Neural cell (in vitro differentiated cells): ENCODE measurements around the gene GNLY. TPM values are rescaled to one million over a fixed set of nuclear protein-coding genes. Genes with fewer than 3 reads are reported as not detected.

Source experiments
- H2AFZ ChIP-seq: fragments of 200-600, 300-800 bp; sonication (generic), shearing (Covaris generic); 2 replicates; pipeline ENCODE4 v1.6.0; 2014; ENCODE audit warnings: low read depth, mild to moderate bottlenecking, antibody characterized with exemption, low read length, moderate library complexity
- H3F3A ChIP-seq: fragments of 200-600 bp; shearing (Covaris generic); 2 replicates; pipeline ENCODE4 v1.6.1; 2016; ENCODE audit warnings: mild to moderate bottlenecking, moderate library complexity, mixed read lengths, antibody characterized with exemption, low read length; ENCODE audit not compliant: insufficient read depth, poor library complexity, severe bottlenecking
- H3K27ac ChIP-seq: fragments of 200-600, 300-800 bp; sonication (generic), shearing (Covaris generic); 2 replicates; pipeline ENCODE4 v1.5.1; 2014; ENCODE audit warnings: mild to moderate bottlenecking, low read length, moderate library complexity
- H3K27me3 ChIP-seq: fragments of 300-800, 200-600 bp; sonication (generic), shearing (Covaris generic); 2 replicates; pipeline ENCODE4 v1.6.0; 2014; ENCODE audit warnings: mild to moderate bottlenecking, low read depth, low read length, moderate library complexity; ENCODE audit not compliant: insufficient read depth
- H3K36me3 ChIP-seq: fragments of 300-800, 200-600 bp; sonication (generic), shearing (Covaris generic); 2 replicates; pipeline ENCODE4 v1.5.1; 2014; ENCODE audit warnings: mild to moderate bottlenecking, antibody characterized with exemption, low read length, moderate library complexity; ENCODE audit not compliant: insufficient read depth
- H3K4me2 ChIP-seq: fragments of 300-800, 200-600 bp; sonication (generic), shearing (Covaris generic); 2 replicates; pipeline ENCODE4 v1.6.0; 2014; ENCODE audit warnings: mild to moderate bottlenecking, low read length
- H3K4me3 ChIP-seq: fragments of 300-800, 200-600 bp; sonication (generic), shearing (Covaris generic); 2 replicates; pipeline ENCODE4 v1.5.1; 2014; ENCODE audit warnings: mild to moderate bottlenecking, low read length, moderate library complexity
- H3K79me2 ChIP-seq: fragments of 200-600 bp; shearing (Covaris generic); replicated peaks from 2 replicates; pipeline ENCODE4 v1.6.0; 2014; ENCODE audit warnings: mild to moderate bottlenecking, low read length, moderate library complexity; ENCODE audit not compliant: insufficient read depth
- H3K9ac ChIP-seq: fragments of 300-800, 200-600 bp; sonication (generic), shearing (Covaris generic); 2 replicates; pipeline ENCODE4 v1.6.1; 2016; ENCODE audit warnings: mild to moderate bottlenecking, low read length, mixed read lengths
- H3K9me2 ChIP-seq: fragments of 200-600 bp; shearing (Covaris generic); 2 replicates; pipeline ENCODE4 v1.6.1; 2016; ENCODE audit warnings: mild to moderate bottlenecking, low read length, mixed read lengths; ENCODE audit not compliant: insufficient read depth
- H3K9me3 ChIP-seq: fragments of 200-600, 300-800 bp; sonication (generic), shearing (Covaris generic); 2 replicates; pipeline ENCODE4 v1.6.1; 2016; ENCODE audit warnings: mild to moderate bottlenecking, mixed run types, low read length, moderate library complexity, mixed read lengths
- H4K20me1 ChIP-seq: fragments of 200-600 bp; shearing (Covaris generic); 2 replicates; pipeline ENCODE4 v1.6.1; 2016; ENCODE audit warnings: mild to moderate bottlenecking, mixed run types; ENCODE audit not compliant: insufficient read depth
- EP300 ChIP-seq: fragments of 450-650 bp; conservative IDR thresholded peaks from 2 replicates; pipeline ENCODE4 v1.6.1; 2014; ENCODE audit warnings: antibody characterized with exemption, mild to moderate bottlenecking, moderate library complexity; ENCODE audit not compliant: poor library complexity, severe bottlenecking
- EZH2 ChIP-seq: fragments of 200-600, 300-800 bp; shearing (Covaris generic), sonication (generic); IDR thresholded peaks from 2 replicates; pipeline ENCODE4 v1.6.1; 2014; ENCODE audit warnings: antibody characterized with exemption, low read length, borderline replicate concordance, mild to moderate bottlenecking; ENCODE audit not compliant: insufficient read depth, poor library complexity, severe bottlenecking
- MXI1 ChIP-seq: fragments of 450-650 bp; conservative IDR thresholded peaks from 2 replicates; pipeline ENCODE4 v1.6.1; 2014; ENCODE audit warnings: antibody characterized with exemption, mild to moderate bottlenecking; ENCODE audit not compliant: poor library complexity, severe bottlenecking
- POLR2AphosphoS5 ChIP-seq: IDR thresholded peaks from 2 replicates; pipeline ENCODE4 v1.6.1; 2012
- RAD21 ChIP-seq: fragments of 450-650 bp; conservative IDR thresholded peaks from 2 replicates; pipeline ENCODE4 v1.6.1; 2014; ENCODE audit warnings: antibody characterized with exemption, mild to moderate bottlenecking, moderate library complexity
- SMC3 ChIP-seq: fragments of 450-650 bp; conservative IDR thresholded peaks from 2 replicates; pipeline ENCODE4 v1.6.1; 2014; ENCODE audit warnings: antibody characterized with exemption, mild to moderate bottlenecking, moderate library complexity; ENCODE audit not compliant: poor library complexity
- TAF1 ChIP-seq: IDR thresholded peaks from 2 replicates; pipeline ENCODE4 v1.6.1; 2012; ENCODE audit warnings: low read depth
- polyA plus RNA-seq: library from polyadenylated mRNA; depleted of rRNA; stranded (reverse); fragments of >200 nt; gene quantifications from 2 replicates; pipeline ENCODE4 v1.2.3, GENCODE V29; 2014
- TF ChIP-seq, protein P1 (sequence below): IDR thresholded peaks from 2 replicates; pipeline ENCODE4 v1.6.1; 2012; ENCODE audit warnings: borderline replicate concordance
- TF ChIP-seq, protein P2 (sequence below): fragments of 450-650 bp; IDR thresholded peaks from 2 replicates; pipeline ENCODE4 v1.5.1; 2014; ENCODE audit warnings: antibody characterized with exemption, mild to moderate bottlenecking, moderate library complexity; ENCODE audit not compliant: poor library complexity, severe bottlenecking

GNLY gene
- polyA plus RNA-seq, 1 donor from 2014 or later: not detected

DNA sequence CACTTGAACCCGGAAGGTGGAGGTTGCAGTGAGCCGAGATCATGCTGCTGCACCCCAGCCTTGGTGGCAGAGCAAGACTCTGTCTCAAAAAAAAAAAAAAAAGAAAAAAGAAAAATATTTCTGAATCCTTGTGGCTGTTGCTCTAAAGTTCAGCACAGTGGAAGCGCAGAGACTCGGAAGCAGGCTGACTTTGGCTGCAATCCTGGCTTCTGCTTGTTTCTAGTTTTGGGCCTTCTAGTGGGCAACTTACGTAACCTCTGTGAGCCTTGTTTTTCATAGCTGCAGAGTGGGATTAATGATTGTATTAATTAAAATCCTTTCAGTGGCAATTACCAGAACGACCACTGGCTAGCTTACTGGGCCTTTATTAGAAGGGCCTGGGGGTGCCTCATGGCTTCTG lies 28.4 kb downstream of the GNLY start:
- H3K79me2 ChIP-seq: no peaks in the 10 kb centered on the region
- no peak for TF ChIP-seq EZH2
- TF ChIP-seq EP300: no peak
- TF ChIP-seq POLR2AphosphoS5: no peak
- TF ChIP-seq, protein P1, sequence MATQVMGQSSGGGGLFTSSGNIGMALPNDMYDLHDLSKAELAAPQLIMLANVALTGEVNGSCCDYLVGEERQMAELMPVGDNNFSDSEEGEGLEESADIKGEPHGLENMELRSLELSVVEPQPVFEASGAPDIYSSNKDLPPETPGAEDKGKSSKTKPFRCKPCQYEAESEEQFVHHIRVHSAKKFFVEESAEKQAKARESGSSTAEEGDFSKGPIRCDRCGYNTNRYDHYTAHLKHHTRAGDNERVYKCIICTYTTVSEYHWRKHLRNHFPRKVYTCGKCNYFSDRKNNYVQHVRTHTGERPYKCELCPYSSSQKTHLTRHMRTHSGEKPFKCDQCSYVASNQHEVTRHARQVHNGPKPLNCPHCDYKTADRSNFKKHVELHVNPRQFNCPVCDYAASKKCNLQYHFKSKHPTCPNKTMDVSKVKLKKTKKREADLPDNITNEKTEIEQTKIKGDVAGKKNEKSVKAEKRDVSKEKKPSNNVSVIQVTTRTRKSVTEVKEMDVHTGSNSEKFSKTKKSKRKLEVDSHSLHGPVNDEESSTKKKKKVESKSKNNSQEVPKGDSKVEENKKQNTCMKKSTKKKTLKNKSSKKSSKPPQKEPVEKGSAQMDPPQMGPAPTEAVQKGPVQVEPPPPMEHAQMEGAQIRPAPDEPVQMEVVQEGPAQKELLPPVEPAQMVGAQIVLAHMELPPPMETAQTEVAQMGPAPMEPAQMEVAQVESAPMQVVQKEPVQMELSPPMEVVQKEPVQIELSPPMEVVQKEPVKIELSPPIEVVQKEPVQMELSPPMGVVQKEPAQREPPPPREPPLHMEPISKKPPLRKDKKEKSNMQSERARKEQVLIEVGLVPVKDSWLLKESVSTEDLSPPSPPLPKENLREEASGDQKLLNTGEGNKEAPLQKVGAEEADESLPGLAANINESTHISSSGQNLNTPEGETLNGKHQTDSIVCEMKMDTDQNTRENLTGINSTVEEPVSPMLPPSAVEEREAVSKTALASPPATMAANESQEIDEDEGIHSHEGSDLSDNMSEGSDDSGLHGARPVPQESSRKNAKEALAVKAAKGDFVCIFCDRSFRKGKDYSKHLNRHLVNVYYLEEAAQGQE: no peak
- no peak for TF ChIP-seq MXI1
- no peak for TF ChIP-seq SMC3
- H3K27me3 ChIP-seq: no peaks in the 10 kb centered on the region
- no peaks in the 10 kb centered on the region for H3K9me2 ChIP-seq
- H3K4me2 ChIP-seq: no peak overlapping the region
- H3K4me3 ChIP-seq: no peak overlapping the region
- no peaks in the 10 kb centered on the region for H3F3A ChIP-seq
- no peaks in the 10 kb centered on the region for H3K9me3 ChIP-seq
- no peaks in the 10 kb centered on the region for H4K20me1 ChIP-seq
- H2AFZ ChIP-seq: no peak overlapping the region
- no peak overlapping the region for H3K9ac ChIP-seq
- no peak overlapping the region for H3K27ac ChIP-seq
- no peaks in the 10 kb centered on the region for H3K36me3 ChIP-seq

DNA sequence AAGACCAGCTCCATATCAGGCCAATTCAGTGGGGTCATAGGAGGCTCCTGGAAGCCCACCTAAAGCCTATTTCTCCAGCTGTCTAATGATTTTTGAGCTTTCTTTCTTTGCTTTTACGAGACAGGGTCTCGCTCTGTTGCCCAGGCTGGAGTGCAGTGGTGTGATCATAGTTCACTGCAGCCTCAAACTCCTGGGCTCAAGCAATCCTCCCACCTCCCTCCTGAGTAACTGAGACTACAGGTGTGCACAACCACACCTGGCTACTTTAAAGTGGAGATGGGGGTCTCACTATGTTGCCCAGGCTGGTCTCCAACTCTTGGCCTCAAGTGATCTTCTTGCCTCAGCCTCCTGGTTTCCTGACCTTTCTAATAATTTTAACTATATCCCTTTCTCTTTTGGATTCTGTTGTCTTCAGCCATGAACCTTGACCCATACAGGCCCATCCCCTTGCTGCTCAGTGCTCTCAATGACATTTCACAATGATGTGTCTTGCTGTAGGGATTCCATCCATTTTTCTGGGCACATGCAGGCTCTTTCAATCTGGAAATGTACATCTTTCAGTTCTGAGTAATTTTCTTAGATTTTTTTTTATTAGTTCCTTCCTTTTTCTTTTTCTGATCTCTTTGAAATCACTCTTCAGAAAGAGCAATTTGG lies 29.7 kb downstream of the GNLY start:
- H3K9ac ChIP-seq: no peak overlapping the region
- H3F3A ChIP-seq: no peaks in the 10 kb centered on the region
- H3K27me3 ChIP-seq: no peaks in the 10 kb centered on the region
- H3K4me3 ChIP-seq: no peak overlapping the region
- no peaks in the 10 kb centered on the region for H3K36me3 ChIP-seq
- no peaks in the 10 kb centered on the region for H3K9me3 ChIP-seq
- no peaks in the 10 kb centered on the region for H3K79me2 ChIP-seq
- H4K20me1 ChIP-seq: no peaks in the 10 kb centered on the region
- no peaks in the 10 kb centered on the region for H3K9me2 ChIP-seq
- TF ChIP-seq EZH2: no peak
- no peak for TF ChIP-seq MXI1
- TF ChIP-seq RAD21: no peak
- TF ChIP-seq SMC3: no peak
- TF ChIP-seq, protein P1: no peak
- no peak for TF ChIP-seq POLR2AphosphoS5
- no peak for TF ChIP-seq EP300
- TF ChIP-seq TAF1: no peak
- TF ChIP-seq, protein P2, sequence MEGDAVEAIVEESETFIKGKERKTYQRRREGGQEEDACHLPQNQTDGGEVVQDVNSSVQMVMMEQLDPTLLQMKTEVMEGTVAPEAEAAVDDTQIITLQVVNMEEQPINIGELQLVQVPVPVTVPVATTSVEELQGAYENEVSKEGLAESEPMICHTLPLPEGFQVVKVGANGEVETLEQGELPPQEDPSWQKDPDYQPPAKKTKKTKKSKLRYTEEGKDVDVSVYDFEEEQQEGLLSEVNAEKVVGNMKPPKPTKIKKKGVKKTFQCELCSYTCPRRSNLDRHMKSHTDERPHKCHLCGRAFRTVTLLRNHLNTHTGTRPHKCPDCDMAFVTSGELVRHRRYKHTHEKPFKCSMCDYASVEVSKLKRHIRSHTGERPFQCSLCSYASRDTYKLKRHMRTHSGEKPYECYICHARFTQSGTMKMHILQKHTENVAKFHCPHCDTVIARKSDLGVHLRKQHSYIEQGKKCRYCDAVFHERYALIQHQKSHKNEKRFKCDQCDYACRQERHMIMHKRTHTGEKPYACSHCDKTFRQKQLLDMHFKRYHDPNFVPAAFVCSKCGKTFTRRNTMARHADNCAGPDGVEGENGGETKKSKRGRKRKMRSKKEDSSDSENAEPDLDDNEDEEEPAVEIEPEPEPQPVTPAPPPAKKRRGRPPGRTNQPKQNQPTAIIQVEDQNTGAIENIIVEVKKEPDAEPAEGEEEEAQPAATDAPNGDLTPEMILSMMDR: no peak
- no peak overlapping the region for H3K27ac ChIP-seq
- H2AFZ ChIP-seq: no peak overlapping the region
- H3K4me2 ChIP-seq: no peak overlapping the region
